HEK293 (cell line): Measurements from ENCODE around the gene CIC.

ENCODE experiments used
- CTCF ChIA-PET: fragments of 350-600 bp; formaldehyde crosslinking; extraction: SDS; loops from one replicate; lab custom pipeline; 2021; ENCODE audit warnings: antibody characterized with exemption; lab: Yijun Ruan, JAX
- POLR2A ChIA-PET: fragments of 300-600 bp; formaldehyde crosslinking; extraction: SDS; loops from one replicate; lab custom pipeline; 2020; ENCODE audit warnings: antibody characterized with exemption, inconsistent platforms; lab: Yijun Ruan, JAX
- H3K27ac ChIP-seq: fragments of 200-500 bp; sonication (Bioruptor generic); 2 replicates; pipeline ENCODE4 v1.5.1; 2014; ENCODE audit warnings: low read depth, low read length, control low read depth, inconsistent platforms; ENCODE audit errors: extremely low read depth
- H3K36me3 ChIP-seq, 2 experiments: fragments of 200-500 bp in 1 of 2; sonication (Bioruptor generic) in 1 of 2; 1 replicate in 1 of 2; 2 replicates in 1 of 2; pipeline ENCODE4 v1.5.1; 2014 to 2017; ENCODE audit warnings: inconsistent platforms in 2 of 2, low read length in 2 of 2; ENCODE audit not compliant: control insufficient read depth in 2 of 2, insufficient read depth in 1 of 2
- H3K4me1 ChIP-seq: fragments of 200-500 bp; sonication (Bioruptor generic); 2 replicates; pipeline ENCODE4 v1.5.1; 2014; ENCODE audit warnings: mild to moderate bottlenecking, low read length, inconsistent platforms; ENCODE audit not compliant: control insufficient read depth, insufficient read depth
- H3K4me3 ChIP-seq: 2 replicates; pipeline ENCODE4 v1.5.1; 2011; ENCODE audit warnings: low read depth, mild to moderate bottlenecking, control low read depth, low read length, moderate library complexity
- H3K9me3 ChIP-seq: fragments of 200-500 bp; sonication (Bioruptor generic); 2 replicates; pipeline ENCODE4 v1.5.1; 2014; ENCODE audit warnings: low read depth, low read length, inconsistent platforms; ENCODE audit not compliant: control insufficient read depth, insufficient read depth
- GLIS2 ChIP-seq: fragments of 450-650 bp; formaldehyde crosslinking; IDR thresholded peaks from 2 replicates; pipeline ENCODE4 v1.5.1; 2016; ENCODE audit warnings: missing biosample characterization, missing genetic modification characterization
- KLF1 ChIP-seq: fragments of 450-650 bp; formaldehyde crosslinking; IDR thresholded peaks from 2 replicates; pipeline ENCODE4 v1.5.1; 2016; ENCODE audit warnings: missing biosample characterization, missing genetic modification characterization
- SP2 ChIP-seq: fragments of 450-650 bp; formaldehyde crosslinking; IDR thresholded peaks from 2 replicates; pipeline ENCODE4 v1.5.1; 2016; ENCODE audit warnings: missing biosample characterization, missing genetic modification characterization
- ZBTB20 ChIP-seq: fragments of 450-650 bp; formaldehyde crosslinking; IDR thresholded peaks from 2 replicates; pipeline ENCODE4 v1.5.1; 2016; ENCODE audit warnings: missing biosample characterization, missing genetic modification characterization
- ZBTB21 ChIP-seq: fragments of 450-650 bp; formaldehyde crosslinking; IDR thresholded peaks from 2 replicates; pipeline ENCODE4 v1.5.1; 2017; ENCODE audit warnings: missing biosample characterization, missing genetic modification characterization
- ZFHX2 ChIP-seq: fragments of 450-650 bp; formaldehyde crosslinking; conservative IDR thresholded peaks from 2 replicates; pipeline ENCODE4 v1.5.1; 2016; ENCODE audit warnings: missing biosample characterization, missing genetic modification characterization
- ZNF112 ChIP-seq: fragments of 450-650 bp; formaldehyde crosslinking; IDR thresholded peaks from 2 replicates; pipeline ENCODE4 v1.5.0; 2017; ENCODE audit warnings: missing biosample characterization, missing genetic modification characterization
- ZNF677 ChIP-seq: fragments of 450-650 bp; IDR thresholded peaks from 2 replicates; pipeline ENCODE4 v1.5.0; 2018; ENCODE audit warnings: missing biosample characterization, mild to moderate bottlenecking, missing genetic modification characterization, moderate library complexity
- TF ChIP-seq, protein P1 (sequence below): fragments of 450-650 bp; formaldehyde crosslinking; conservative IDR thresholded peaks from 2 replicates; pipeline ENCODE4 v1.5.1; 2016; ENCODE audit warnings: low read depth, missing biosample characterization, missing genetic modification characterization
- TF ChIP-seq, protein P2 (sequence below): fragments of 450-650 bp; formaldehyde crosslinking; IDR thresholded peaks from 2 replicates; pipeline ENCODE4 v1.5.1; 2016; ENCODE audit warnings: missing biosample characterization, missing genetic modification characterization
- TF ChIP-seq, protein P3 (sequence below): fragments of 450-650 bp; formaldehyde crosslinking; IDR thresholded peaks from 2 replicates; pipeline ENCODE4 v1.5.1; 2016; ENCODE audit warnings: missing biosample characterization, missing genetic modification characterization
- TF ChIP-seq, protein P4 (sequence below): fragments of 450-650 bp; formaldehyde crosslinking; IDR thresholded peaks from 2 replicates; pipeline ENCODE4 v1.5.1; 2016; ENCODE audit warnings: missing biosample characterization, missing genetic modification characterization
- TF ChIP-seq, protein P5 (sequence below): fragments of 450-650 bp; formaldehyde crosslinking; IDR thresholded peaks from 2 replicates; pipeline ENCODE4 v1.5.1; 2016; ENCODE audit warnings: missing biosample characterization, missing genetic modification characterization
- TF ChIP-seq, protein P6 (sequence below): fragments of 450-650 bp; formaldehyde crosslinking; IDR thresholded peaks from 2 replicates; pipeline ENCODE4 v1.5.1; 2017; ENCODE audit warnings: missing biosample characterization, missing genetic modification characterization
- TF ChIP-seq, protein P7 (sequence below): fragments of 450-650 bp; formaldehyde crosslinking; IDR thresholded peaks from 2 replicates; pipeline ENCODE4; 2016; ENCODE audit warnings: missing biosample characterization, missing genetic modification characterization

CIC gene

DNA sequence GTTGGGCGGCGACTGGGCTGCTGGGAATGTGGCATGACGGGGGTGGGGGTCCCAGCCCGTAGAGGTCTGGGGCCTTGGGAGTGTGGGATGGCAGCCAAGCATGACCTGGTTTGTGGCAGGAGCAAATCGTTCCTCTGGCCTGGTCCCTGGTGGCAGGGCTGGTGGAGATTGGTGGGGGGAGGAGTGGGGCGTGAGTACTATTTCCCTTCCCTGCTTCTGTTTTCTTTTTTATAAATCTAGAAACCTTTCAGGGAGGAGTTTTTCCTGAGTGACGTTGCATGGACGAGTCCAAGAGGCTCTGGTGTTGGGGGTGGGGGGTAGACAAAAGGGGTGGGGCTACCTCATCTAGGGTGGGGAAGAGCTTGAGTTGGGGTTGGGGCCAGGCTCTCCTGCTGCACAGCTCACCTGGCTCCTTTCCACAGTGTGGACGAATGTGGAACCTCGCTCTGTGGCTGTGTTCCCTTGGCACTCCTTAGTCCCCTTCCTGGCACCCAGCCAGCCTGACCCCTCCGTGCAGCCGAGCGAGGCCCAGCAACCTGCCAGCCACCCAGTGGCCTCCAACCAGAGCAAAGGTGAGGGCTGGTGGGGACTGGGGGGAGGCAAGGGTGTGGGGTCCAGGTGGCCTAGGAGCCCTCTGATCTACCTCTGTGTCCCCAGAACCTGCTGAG lies 17.4 kb downstream of the CIC start:
- TF ChIP-seq SP2 (tag by site-specific recombination) (no peak), KLF1 (0 out of 2 replicates have a peak, but pooled peaks have one; percentile 44), ZBTB20 (tag by site-specific recombination) (0 out of 2 replicates have a peak, but pooled peaks have one; percentile 30), ZBTB21 (tag by site-specific recombination) (no peak), ZFHX2 (tag by site-specific recombination) (0 out of 2 replicates have a peak, but pooled peaks have one; percentile 30), ZNF677 (tag by site-specific recombination) (no peak), ZNF112 (tag by site-specific recombination) (no peak), GLIS2 (peak; percentile 32; the same call in 1 of the 2 replicates)
- TF ChIP-seq, protein P1, sequence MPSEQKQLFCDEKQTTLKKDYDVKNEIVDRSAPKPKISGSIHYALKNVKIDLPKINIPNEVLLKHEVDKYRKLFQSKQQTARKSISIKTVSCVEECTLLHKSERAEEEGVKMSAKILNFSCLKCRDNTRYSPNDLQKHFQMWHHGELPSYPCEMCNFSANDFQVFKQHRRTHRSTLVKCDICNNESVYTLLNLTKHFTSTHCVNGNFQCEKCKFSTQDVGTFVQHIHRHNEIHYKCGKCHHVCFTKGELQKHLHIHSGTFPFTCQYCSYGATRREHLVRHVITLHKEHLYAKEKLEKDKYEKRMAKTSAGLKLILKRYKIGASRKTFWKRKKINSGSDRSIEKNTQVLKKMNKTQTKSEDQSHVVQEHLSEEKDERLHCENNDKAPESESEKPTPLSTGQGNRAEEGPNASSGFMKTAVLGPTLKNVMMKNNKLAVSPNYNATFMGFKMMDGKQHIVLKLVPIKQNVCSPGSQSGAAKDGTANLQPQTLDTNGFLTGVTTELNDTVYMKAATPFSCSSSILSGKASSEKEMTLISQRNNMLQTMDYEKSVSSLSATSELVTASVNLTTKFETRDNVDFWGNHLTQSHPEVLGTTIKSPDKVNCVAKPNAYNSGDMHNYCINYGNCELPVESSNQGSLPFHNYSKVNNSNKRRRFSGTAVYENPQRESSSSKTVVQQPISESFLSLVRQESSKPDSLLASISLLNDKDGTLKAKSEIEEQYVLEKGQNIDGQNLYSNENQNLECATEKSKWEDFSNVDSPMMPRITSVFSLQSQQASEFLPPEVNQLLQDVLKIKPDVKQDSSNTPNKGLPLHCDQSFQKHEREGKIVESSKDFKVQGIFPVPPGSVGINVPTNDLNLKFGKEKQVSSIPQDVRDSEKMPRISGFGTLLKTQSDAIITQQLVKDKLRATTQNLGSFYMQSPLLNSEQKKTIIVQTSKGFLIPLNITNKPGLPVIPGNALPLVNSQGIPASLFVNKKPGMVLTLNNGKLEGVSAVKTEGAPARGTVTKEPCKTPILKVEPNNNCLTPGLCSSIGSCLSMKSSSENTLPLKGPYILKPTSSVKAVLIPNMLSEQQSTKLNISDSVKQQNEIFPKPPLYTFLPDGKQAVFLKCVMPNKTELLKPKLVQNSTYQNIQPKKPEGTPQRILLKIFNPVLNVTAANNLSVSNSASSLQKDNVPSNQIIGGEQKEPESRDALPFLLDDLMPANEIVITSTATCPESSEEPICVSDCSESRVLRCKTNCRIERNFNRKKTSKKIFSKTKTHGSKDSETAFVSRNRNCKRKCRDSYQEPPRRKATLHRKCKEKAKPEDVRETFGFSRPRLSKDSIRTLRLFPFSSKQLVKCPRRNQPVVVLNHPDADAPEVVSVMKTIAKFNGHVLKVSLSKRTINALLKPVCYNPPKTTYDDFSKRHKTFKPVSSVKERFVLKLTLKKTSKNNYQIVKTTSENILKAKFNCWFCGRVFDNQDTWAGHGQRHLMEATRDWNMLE (tag by site-specific recombination) = no peak
- TF ChIP-seq, protein P2, sequence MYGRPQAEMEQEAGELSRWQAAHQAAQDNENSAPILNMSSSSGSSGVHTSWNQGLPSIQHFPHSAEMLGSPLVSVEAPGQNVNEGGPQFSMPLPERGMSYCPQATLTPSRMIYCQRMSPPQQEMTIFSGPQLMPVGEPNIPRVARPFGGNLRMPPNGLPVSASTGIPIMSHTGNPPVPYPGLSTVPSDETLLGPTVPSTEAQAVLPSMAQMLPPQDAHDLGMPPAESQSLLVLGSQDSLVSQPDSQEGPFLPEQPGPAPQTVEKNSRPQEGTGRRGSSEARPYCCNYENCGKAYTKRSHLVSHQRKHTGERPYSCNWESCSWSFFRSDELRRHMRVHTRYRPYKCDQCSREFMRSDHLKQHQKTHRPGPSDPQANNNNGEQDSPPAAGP (tag by site-specific recombination) = 0 out of 2 replicates have a peak, but pooled peaks have one; percentile 25
- TF ChIP-seq, protein P3, sequence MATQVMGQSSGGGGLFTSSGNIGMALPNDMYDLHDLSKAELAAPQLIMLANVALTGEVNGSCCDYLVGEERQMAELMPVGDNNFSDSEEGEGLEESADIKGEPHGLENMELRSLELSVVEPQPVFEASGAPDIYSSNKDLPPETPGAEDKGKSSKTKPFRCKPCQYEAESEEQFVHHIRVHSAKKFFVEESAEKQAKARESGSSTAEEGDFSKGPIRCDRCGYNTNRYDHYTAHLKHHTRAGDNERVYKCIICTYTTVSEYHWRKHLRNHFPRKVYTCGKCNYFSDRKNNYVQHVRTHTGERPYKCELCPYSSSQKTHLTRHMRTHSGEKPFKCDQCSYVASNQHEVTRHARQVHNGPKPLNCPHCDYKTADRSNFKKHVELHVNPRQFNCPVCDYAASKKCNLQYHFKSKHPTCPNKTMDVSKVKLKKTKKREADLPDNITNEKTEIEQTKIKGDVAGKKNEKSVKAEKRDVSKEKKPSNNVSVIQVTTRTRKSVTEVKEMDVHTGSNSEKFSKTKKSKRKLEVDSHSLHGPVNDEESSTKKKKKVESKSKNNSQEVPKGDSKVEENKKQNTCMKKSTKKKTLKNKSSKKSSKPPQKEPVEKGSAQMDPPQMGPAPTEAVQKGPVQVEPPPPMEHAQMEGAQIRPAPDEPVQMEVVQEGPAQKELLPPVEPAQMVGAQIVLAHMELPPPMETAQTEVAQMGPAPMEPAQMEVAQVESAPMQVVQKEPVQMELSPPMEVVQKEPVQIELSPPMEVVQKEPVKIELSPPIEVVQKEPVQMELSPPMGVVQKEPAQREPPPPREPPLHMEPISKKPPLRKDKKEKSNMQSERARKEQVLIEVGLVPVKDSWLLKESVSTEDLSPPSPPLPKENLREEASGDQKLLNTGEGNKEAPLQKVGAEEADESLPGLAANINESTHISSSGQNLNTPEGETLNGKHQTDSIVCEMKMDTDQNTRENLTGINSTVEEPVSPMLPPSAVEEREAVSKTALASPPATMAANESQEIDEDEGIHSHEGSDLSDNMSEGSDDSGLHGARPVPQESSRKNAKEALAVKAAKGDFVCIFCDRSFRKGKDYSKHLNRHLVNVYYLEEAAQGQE (tag by site-specific recombination) = no peak
- TF ChIP-seq, protein P4, sequence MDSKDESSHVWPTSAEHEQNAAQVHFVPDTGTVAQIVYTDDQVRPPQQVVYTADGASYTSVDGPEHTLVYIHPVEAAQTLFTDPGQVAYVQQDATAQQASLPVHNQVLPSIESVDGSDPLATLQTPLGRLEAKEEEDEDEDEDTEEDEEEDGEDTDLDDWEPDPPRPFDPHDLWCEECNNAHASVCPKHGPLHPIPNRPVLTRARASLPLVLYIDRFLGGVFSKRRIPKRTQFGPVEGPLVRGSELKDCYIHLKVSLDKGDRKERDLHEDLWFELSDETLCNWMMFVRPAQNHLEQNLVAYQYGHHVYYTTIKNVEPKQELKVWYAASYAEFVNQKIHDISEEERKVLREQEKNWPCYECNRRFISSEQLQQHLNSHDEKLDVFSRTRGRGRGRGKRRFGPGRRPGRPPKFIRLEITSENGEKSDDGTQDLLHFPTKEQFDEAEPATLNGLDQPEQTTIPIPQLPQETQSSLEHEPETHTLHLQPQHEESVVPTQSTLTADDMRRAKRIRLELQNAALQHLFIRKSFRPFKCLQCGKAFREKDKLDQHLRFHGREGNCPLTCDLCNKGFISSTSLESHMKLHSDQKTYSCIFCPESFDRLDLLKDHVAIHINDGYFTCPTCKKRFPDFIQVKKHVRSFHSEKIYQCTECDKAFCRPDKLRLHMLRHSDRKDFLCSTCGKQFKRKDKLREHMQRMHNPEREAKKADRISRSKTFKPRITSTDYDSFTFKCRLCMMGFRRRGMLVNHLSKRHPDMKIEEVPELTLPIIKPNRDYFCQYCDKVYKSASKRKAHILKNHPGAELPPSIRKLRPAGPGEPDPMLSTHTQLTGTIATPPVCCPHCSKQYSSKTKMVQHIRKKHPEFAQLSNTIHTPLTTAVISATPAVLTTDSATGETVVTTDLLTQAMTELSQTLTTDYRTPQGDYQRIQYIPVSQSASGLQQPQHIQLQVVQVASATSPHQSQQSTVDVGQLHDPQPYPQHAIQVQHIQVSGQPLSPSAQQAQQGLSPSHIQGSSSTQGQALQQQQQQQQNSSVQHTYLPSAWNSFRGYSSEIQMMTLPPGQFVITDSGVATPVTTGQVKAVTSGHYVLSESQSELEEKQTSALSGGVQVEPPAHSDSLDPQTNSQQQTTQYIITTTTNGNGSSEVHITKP = peak; percentile 68
- TF ChIP-seq, protein P5, sequence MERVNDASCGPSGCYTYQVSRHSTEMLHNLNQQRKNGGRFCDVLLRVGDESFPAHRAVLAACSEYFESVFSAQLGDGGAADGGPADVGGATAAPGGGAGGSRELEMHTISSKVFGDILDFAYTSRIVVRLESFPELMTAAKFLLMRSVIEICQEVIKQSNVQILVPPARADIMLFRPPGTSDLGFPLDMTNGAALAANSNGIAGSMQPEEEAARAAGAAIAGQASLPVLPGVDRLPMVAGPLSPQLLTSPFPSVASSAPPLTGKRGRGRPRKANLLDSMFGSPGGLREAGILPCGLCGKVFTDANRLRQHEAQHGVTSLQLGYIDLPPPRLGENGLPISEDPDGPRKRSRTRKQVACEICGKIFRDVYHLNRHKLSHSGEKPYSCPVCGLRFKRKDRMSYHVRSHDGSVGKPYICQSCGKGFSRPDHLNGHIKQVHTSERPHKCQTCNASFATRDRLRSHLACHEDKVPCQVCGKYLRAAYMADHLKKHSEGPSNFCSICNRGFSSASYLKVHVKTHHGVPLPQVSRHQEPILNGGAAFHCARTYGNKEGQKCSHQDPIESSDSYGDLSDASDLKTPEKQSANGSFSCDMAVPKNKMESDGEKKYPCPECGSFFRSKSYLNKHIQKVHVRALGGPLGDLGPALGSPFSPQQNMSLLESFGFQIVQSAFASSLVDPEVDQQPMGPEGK (tag by site-specific recombination) = peak; percentile 84; the same call in 1 of the 2 replicates
- TF ChIP-seq, protein P6, sequence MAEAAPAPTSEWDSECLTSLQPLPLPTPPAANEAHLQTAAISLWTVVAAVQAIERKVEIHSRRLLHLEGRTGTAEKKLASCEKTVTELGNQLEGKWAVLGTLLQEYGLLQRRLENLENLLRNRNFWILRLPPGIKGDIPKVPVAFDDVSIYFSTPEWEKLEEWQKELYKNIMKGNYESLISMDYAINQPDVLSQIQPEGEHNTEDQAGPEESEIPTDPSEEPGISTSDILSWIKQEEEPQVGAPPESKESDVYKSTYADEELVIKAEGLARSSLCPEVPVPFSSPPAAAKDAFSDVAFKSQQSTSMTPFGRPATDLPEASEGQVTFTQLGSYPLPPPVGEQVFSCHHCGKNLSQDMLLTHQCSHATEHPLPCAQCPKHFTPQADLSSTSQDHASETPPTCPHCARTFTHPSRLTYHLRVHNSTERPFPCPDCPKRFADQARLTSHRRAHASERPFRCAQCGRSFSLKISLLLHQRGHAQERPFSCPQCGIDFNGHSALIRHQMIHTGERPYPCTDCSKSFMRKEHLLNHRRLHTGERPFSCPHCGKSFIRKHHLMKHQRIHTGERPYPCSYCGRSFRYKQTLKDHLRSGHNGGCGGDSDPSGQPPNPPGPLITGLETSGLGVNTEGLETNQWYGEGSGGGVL (tag by site-specific recombination) = peak; percentile 45; the same call in 1 of the 2 replicates
- TF ChIP-seq, protein P7, sequence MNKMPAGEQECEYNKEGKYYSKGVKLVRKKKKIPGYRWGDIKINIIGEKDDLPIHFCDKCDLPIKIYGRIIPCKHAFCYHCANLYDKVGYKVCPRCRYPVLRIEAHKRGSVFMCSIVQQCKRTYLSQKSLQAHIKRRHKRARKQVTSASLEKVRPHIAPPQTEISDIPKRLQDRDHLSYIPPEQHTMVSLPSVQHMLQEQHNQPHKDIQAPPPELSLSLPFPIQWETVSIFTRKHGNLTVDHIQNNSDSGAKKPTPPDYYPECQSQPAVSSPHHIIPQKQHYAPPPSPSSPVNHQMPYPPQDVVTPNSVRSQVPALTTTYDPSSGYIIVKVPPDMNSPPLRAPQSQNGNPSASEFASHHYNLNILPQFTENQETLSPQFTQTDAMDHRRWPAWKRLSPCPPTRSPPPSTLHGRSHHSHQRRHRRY (tag by site-specific recombination) = no peak
- POLR2A ChIA-PET = interaction anchor here (1.5 to 2.1 kb wide), 2 partner anchors 10 to 44 kb away, joined by 4 read pairs; no protein-coding TSS in a partner anchor
- Histone ChIP-seq H3K36me3 (peaks cover 0 to 49% of the 10 kb centered on the region in 2 experiments; a peak in 2 of 3 replicates), H3K4me1 (peaks cover 38% of the 10 kb centered on the region), H3K27ac (peak overlapping the region; percentile 82), H3K9me3 (no peaks in the 10 kb centered on the region), H3K4me3 (no peak overlapping the region)
- CTCF ChIA-PET = interaction anchor here (0.6 to 0.9 kb wide), 2 partner anchors 9 to 30 kb away, joined by 3 read pairs; no protein-coding TSS in a partner anchor
